Esophagus squamous epithelium (tissue), 4 donors: ENCODE data around the gene BBS2.

Experiments used
- CTCF ChIP-seq, 6 experiments: fragments of 450-650 bp in 4 of 6; fragments of 200-600 bp in 2 of 6; sonication (generic) in 2 of 6; IDR thresholded peaks; one replicate each; pipeline ENCODE4 v1.5.1; 2016 to 2019; ENCODE audit warnings: antibody characterized with exemption in 6 of 6, mild to moderate bottlenecking in 4 of 6, moderate library complexity in 4 of 6
- POLR2A ChIP-seq, 4 donors: fragments of 450-650 bp; IDR thresholded peaks; one replicate each; pipeline ENCODE4 v1.6.1; 2017; ENCODE audit warnings: antibody characterized with exemption in 4 of 4, mild to moderate bottlenecking in 4 of 4, moderate library complexity in 3 of 4

GRCh38 chr16:56532714-56533113 lies 12.9 kb upstream of the BBS2 start:
- TF ChIP-seq POLR2A (IDR thresholded peaks at IDR 0.05) (no peak), CTCF (IDR thresholded peaks at IDR 0.05) (peak in 1 of 6 experiments; percentile 13)
